ENCODE results near the gene TOR1A. TPM values are rescaled to one million over a fixed set of nuclear protein-coding genes. Genes with fewer than 3 reads are reported as not detected.

Gene TOR1A
- polyA plus RNA-seq, 2 of the 4 experiments (the other 2 are of a cell fraction): 54.0 to 74.9 TPM

DNA sequence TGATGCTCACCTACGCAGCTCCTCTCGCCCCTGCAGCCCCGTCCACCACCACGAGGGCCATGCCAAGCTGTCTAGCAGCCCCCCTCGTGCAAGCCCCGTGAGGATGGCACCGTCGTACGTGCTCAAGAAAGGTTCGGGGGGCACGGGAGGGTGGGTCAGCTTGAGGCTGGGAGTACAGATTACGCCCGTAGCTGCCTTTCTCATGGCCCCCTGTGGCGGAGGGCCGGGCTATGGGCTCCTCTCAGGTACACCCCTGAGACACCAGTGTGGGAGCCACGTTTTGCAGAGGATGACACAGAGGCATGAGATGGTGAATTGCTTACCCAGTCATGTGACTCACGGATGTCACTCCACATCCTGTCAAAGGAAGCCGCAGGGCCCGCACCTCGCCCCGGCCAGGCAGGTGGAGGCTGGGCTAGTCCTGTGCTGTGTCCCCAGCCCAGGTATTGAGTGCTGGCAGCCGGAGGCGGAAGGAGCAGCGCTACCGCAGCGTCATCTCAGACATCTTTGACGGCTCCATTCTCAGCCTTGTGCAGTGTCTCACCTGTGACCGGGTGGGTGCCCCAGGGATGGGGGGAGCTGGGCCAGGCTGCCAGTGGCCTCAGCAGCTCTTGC, 45.0 kb upstream of the TOR1A start (continued):
- TF ChIP-seq, protein P1, sequence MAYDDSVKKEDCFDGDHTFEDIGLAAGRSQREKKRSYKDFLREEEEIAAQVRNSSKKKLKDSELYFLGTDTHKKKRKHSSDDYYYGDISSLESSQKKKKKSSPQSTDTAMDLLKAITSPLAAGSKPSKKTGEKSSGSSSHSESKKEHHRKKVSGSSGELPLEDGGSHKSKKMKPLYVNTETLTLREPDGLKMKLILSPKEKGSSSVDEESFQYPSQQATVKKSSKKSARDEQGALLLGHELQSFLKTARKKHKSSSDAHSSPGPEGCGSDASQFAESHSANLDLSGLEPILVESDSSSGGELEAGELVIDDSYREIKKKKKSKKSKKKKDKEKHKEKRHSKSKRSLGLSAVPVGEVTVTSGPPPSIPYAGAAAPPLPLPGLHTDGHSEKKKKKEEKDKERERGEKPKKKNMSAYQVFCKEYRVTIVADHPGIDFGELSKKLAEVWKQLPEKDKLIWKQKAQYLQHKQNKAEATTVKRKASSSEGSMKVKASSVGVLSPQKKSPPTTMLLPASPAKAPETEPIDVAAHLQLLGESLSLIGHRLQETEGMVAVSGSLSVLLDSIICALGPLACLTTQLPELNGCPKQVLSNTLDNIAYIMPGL (CRISPR knock-in tag; IDR thresholded peaks at IDR 0.05; ENCODE audit: borderline replicate concordance): no peak

DNA sequence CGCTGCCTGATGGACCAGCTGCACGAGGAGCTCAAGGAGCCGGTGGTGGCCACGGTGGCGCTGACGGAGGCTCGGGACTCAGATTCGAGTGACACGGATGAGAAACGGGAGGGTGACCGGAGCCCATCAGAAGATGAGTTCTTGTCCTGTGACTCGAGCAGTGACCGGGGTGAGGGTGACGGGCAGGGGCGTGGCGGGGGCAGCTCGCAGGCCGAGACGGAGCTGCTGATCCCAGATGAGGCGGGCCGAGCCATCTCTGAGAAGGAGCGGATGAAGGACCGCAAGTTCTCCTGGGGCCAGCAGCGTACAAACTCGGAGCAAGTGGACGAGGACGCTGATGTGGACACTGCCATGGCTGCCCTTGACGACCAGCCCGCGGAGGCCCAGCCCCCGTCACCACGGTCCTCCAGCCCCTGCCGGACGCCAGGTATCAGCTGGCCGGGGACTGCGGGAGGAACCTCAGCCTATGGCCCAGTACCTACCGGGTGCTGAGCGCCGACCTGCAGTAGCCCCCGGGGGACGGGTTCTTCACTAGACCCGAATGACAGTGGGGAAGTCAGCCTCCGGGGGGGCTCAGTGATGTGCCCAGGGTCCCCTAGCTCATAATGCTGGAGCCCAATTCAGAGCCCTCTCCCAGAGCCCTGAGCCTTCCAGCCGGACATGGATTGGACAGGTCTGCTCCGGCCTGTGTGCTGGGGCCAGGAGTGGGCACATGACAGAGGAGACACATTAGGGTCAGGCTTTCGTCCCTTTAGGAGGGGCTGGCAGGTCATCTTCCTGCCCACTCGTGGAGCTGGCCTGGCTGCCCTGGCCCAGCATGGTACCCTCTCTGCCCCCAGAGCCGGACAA, 44.3 kb upstream of the TOR1A start:
- 90% methylated on average over 41 of the region's 48 CpGs for WGBS (ENCODE audit: missing lambda C conversion rate)
- H3K27ac ChIP-seq: no peak overlapping the region
- FAIRE-seq (no peak), ATAC-seq (peak in 1 of 2 experiments; percentile 11; a peak in 1 of 6 replicates), DNase-seq (ENCODE audit: low read depth in 1 of 2, low spot score in 1 of 2) (no peak)
- no peaks in the 10 kb centered on the region for H3K9me3 ChIP-seq
- CTCF ChIA-PET: interaction anchor here (0.6 to 1.8 kb wide), 8 partner anchors 13 to 288 kb away, joined by 3 to 8 read pairs (median 3); no protein-coding TSS in a partner anchor
- no peak for TF ChIP-seq CEBPB (IDR thresholded peaks at IDR 0.05)
- TF ChIP-seq CBX8 (IDR thresholded peaks at IDR 0.05): no peak
- no peak for TF ChIP-seq JUN (IDR thresholded peaks at IDR 0.05)
- POLR2A ChIA-PET: no interaction called here
- H3K4me2 ChIP-seq: no peak overlapping the region
- H3K4me3 ChIP-seq: no peak overlapping the region
- no peaks in the 10 kb centered on the region for H3K4me1 ChIP-seq

DNA sequence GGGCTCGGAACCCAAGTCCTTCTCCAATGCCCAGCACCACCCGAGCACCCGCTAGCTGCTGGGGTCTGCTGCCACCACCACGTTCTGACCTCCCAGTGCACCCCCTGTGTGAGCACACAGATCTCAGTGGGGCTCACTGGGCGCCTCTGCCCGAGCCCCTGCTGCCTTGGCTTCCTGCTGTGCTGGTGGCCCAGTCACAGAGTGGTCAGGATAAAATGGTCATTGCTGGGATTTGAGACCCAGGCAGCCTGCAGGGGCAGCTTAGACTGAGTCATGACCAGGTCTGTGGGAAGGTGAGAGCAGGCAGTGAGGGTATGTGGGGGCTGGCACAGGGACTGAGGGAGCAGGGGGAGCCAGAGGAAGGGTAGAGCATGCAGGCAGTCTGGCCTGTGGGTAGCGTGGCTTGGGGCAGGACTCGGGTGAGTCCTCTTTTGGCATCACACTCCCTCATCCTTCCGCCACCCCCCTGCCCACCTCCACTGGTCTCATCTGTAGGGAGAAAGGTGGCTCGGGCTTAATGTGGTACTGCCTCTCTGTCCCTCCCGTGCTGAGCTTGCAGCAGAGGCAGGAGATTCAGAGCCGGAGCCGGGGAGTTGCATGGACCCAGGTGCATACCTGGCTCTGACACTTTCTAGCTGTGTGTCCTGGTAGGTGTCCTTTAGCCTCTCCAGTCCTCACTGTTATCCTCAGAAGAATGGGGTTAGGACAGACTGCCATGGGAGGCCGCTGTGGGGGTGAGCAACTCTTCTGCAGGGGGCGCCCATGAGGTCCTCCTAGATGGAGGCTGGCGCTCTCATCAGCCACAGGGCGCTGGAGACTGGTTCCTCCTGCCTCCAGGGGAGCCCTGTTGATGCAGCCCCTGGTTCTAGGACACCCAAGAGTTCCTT, 43.4 kb upstream of the TOR1A start:
- ATAC-seq: peak; percentile 42 to 81
- Histone ChIP-seq H3K27ac (no peak overlapping the region), H3K4me2 (no peak overlapping the region), H3K9me3 (no peaks in the 10 kb centered on the region), H3K4me1 (no peaks in the 10 kb centered on the region), H3K4me3 (no peak overlapping the region)
- FAIRE-seq: no peak
- no peak for DNase-seq (ENCODE audit: low read depth in 1 of 2, low spot score in 1 of 2)
- POLR2A ChIA-PET: no interaction called here
- CTCF ChIA-PET: interaction anchor here (0.6 to 1.8 kb wide), 6 partner anchors 9 to 695 kb away, joined by 3 to 5 read pairs (median 3); no protein-coding TSS in a partner anchor
- WGBS (ENCODE audit: missing lambda C conversion rate): 78% methylated on average over 16 of the region's 17 CpGs
- TF ChIP-seq EP300 (IDR thresholded peaks at IDR 0.05) (no peak), NR3C1 (IDR thresholded peaks at IDR 0.05) (no peak), RAD21 (conservative IDR thresholded peaks at IDR 0.05 in 1 of 2, IDR thresholded peaks at IDR 0.05 in 1 of 2) (peak in 1 of 2 experiments; percentile 19; a peak in 1 of 5 replicates)

DNA sequence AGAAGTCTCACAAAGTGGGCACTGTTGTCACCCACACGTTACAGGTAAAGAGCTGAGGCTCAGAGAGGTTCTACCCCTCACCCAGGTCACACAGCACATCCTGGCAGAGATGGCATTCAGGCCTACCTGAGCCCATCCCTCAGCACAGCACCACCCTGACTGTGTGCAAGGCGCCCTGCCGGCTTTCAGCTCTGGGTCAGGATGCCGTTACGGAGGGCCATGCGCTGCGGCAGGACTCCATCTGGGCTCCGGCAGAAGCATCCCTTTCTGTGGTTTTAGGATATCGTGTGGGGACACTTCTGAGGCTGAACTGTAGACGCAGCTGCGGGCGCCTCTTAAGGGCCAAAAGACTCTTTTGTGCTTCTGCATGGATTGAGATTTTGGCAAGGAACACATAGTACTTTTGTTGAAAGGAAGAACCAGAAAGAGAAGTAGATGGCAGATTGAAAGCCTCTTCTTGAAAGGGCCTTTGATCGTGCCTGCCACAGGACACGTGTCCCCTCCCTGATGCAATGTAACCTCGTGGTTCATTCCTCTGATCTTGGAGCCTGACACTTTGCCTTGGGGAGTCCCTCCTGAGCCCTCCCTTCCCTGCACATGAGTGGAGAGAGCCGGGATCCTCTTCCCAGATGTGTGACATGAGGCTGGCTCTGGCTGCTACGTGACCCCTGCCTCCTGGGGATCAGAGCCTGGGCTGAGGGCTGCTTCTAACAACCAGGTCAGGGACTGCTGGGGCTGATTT, 42.6 kb upstream of the TOR1A start:
- no peak overlapping the region for H3K27ac ChIP-seq
- FAIRE-seq (no peak), DNase-seq (ENCODE audit: low read depth in 1 of 2, low spot score in 1 of 2) (no peak), ATAC-seq (no peak)
- H3K4me3 ChIP-seq: no peak overlapping the region
- H3K4me2 ChIP-seq: no peak overlapping the region
- CTCF ChIA-PET: interaction anchor here (0.6 to 1.7 kb wide), 3 partner anchors 10 to 696 kb away, joined by 3 to 5 read pairs (median 3); no protein-coding TSS in a partner anchor
- no peaks in the 10 kb centered on the region for H3K4me1 ChIP-seq
- TF ChIP-seq, protein P2, sequence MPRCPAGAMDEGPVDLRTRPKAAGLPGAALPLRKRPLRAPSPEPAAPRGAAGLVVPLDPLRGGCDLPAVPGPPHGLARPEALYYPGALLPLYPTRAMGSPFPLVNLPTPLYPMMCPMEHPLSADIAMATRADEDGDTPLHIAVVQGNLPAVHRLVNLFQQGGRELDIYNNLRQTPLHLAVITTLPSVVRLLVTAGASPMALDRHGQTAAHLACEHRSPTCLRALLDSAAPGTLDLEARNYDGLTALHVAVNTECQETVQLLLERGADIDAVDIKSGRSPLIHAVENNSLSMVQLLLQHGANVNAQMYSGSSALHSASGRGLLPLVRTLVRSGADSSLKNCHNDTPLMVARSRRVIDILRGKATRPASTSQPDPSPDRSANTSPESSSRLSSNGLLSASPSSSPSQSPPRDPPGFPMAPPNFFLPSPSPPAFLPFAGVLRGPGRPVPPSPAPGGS (IDR thresholded peaks at IDR 0.05): no peak
- TF ChIP-seq FOSL2 (IDR thresholded peaks at IDR 0.05): no peak
- TF ChIP-seq FOSL2 (CRISPR knock-in tag; IDR thresholded peaks at IDR 0.05): no peak
- no peak for TF ChIP-seq POLR2A (IDR thresholded peaks at IDR 0.05; ENCODE audit: low read length)
- TF ChIP-seq, protein P3, sequence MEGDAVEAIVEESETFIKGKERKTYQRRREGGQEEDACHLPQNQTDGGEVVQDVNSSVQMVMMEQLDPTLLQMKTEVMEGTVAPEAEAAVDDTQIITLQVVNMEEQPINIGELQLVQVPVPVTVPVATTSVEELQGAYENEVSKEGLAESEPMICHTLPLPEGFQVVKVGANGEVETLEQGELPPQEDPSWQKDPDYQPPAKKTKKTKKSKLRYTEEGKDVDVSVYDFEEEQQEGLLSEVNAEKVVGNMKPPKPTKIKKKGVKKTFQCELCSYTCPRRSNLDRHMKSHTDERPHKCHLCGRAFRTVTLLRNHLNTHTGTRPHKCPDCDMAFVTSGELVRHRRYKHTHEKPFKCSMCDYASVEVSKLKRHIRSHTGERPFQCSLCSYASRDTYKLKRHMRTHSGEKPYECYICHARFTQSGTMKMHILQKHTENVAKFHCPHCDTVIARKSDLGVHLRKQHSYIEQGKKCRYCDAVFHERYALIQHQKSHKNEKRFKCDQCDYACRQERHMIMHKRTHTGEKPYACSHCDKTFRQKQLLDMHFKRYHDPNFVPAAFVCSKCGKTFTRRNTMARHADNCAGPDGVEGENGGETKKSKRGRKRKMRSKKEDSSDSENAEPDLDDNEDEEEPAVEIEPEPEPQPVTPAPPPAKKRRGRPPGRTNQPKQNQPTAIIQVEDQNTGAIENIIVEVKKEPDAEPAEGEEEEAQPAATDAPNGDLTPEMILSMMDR (IDR thresholded peaks at IDR 0.05): no peak
- TF ChIP-seq, protein P4, sequence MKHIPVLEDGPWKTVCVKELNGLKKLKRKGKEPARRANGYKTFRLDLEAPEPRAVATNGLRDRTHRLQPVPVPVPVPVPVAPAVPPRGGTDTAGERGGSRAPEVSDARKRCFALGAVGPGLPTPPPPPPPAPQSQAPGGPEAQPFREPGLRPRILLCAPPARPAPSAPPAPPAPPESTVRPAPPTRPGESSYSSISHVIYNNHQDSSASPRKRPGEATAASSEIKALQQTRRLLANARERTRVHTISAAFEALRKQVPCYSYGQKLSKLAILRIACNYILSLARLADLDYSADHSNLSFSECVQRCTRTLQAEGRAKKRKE (CRISPR knock-in tag; IDR thresholded peaks at IDR 0.05; ENCODE audit: low read depth): no peak
- TF ChIP-seq HEYL (CRISPR knock-in tag; IDR thresholded peaks at IDR 0.05): no peak
- POLR2A ChIA-PET: no interaction called here
- WGBS (ENCODE audit: missing lambda C conversion rate): 81% methylated on average over 15 of the region's 17 CpGs
- H3K9me3 ChIP-seq: no peaks in the 10 kb centered on the region

All from A549 (cell line).